GM15510 (cell line): Measurements from ENCODE around the gene PPFIBP2.

Experiments used
- POLR2A ChIP-seq: IDR thresholded peaks from 3 replicates; pipeline ENCODE4 v1.6.1; 2011; ENCODE audit warnings: borderline replicate concordance; ENCODE audit not compliant: insufficient read length; ENCODE audit errors: extremely low read depth

The PPFIBP2 gene

DNA sequence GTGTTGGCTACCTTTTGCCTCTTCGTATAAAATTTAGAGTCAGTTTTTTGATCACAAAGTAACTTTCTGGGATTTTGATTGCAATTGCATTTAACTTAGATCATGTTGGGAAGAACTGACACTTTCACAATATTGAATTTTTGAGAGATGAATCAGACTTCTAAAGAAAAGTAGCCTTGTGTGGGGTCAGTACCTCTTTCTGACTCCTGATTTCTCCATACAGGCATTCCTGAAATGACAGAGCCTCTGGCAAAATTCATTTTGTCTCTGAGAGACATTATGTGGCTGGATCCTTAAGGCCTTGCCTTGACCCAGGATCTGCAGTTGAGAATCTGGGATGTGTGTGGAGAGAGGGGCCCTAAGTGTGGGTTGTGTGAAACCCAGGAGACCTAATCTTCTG is 37.8 kb downstream of the PPFIBP2 start:
- TF ChIP-seq POLR2A, result no peak

DNA sequence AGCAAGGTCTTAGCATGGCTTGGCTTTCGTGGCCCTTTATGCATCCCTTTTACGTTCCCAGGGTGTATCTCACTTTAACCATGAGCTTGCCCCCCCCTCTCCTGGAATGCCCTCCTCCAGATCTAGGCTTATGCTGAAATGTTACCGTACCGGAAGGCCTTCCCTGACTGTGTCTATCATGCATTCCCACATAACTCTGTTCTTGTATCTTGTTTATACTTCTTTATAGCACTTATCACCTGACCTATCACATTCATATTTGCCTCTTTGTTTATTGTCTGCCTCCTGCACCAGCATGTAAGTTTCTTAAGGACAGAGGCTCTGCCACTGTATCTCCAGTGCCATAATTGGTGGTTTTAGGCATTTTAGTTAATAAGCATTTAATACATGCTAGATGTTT is 38.9 kb downstream of the PPFIBP2 start:
- no peak for TF ChIP-seq POLR2A

GRCh38 chr11:7555052-7555699 is 41.4 kb downstream of the PPFIBP2 start:
- TF ChIP-seq POLR2A, result no peak

GRCh38 chr11:7558046-7558445 is 44.2 kb downstream of the PPFIBP2 start:
- no peak for TF ChIP-seq POLR2A

GRCh38 chr11:7559398-7560283 is 45.8 kb downstream of the PPFIBP2 start:
- TF ChIP-seq POLR2A, result no peak

DNA sequence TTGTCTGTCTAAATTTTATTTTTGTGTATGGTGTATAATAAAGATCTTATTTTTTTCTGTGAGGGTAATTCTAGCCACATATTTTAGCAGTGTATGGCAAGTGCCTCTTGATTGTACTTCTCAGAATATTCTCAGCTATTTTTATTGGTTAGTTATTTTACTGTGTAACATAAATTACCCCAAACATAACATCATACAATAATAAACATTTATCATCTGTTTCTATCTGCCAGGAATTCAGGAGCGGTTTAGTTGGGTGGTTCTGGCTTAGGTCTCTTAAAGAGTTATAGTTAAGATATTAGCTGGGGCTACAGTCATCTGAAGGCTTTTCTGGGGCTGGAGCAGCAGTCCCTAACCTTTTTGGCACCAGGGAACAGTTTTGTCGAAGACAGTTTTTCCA is 47.8 kb downstream of the PPFIBP2 start:
- no peak for TF ChIP-seq POLR2A

DNA sequence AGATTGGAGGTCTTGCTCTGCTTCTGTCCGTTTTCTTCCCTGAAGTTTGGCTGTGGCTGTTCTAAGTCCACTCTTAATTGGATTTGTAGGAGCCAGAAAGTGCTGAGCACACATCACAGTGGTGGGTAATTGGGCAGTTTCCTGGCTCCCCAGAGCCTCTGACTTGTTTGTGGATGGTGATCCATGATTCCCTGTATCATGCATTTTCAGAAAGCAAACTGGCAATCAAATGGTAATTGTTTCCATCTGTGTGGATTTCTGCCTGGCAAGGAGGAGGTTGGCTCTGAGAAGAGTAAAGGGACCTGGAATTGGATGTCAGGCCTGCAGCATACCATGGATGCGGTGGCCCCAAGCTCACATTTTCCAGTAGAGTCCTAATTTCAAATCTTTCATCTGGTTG is 49.5 kb downstream of the PPFIBP2 start:
- no peak for TF ChIP-seq POLR2A

- no peak for TF ChIP-seq POLR2A
Measured at GRCh38 chr11:7564803-7565202, 51.0 kb downstream of the PPFIBP2 start.

DNA sequence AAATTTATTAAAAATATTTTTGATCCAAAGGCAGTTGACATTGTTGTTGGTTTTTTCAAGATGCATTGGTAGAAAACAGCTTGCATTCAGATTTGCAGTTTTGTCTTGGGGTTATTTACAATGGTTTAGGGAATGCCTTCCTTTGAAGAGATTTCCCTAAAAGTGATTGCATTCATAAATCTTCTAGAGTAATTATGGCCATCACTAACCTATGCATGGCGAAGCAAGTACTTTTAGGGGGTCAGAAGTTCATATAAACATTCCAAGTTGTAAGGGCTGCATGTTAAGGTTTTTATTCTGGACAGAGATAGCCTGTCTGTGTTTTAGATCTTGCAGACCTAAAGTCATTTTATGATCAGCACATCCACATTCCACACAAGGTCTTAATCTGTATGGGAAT is 53.5 kb downstream of the PPFIBP2 start:
- no peak for TF ChIP-seq POLR2A

- no peak for TF ChIP-seq POLR2A
Measured at GRCh38 chr11:7569044-7569443, 55.2 kb downstream of the PPFIBP2 start.

DNA sequence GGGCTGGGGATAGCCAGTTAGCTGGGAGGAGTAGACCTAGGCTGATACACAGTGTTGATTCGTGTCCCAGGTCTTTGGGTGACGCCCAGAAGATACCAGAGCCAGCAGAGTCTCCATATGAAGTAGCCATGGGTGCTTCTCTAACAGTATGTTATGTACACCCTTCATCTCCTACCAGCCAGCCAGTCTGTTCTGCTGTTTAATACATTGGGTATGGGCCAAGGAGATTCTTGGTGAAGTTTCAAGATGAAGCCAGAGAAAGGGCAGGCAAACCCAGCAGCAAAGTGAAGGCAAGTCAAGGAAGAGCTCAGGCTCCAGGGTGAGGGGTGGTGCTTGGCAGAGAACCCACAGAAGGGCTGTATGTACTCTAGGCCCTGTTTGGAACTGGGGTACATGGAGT is 56.4 kb downstream of the PPFIBP2 start:
- no peak for TF ChIP-seq POLR2A

DNA sequence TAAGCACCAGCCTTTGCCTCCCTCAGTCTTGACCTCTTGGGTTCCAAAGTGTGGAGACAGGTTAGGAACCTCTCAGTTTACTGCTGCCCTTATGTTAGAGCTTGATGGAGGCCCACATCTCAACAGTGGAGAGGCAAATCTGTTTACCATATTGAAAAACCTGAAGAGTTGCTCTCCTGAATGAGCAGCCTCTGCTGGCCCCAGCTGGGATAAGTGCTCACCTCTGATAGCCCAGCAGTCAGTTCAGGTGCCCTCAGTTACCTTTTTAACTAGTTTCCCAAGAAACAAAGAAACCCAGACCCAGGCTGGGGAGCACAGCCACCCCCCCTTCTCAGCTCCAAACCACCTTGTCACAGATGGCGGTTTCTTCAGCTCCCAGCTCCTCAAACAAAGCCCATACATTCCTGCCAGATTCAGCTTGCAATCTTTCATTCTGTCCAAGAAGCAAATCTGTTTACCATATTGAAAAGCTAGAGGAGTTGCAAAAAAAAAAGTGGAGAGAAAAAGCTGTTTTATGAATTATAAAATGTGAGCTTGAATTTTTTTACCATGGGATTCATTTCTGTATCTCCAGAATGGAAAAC is 57.2 kb downstream of the PPFIBP2 start:
- TF ChIP-seq POLR2A, result no peak

- TF ChIP-seq POLR2A, result no peak
Measured at GRCh38 chr11:7571640-7572000, 57.8 kb downstream of the PPFIBP2 start.

- no peak for TF ChIP-seq POLR2A
Measured at GRCh38 chr11:7572001-7572712, 58.4 kb downstream of the PPFIBP2 start.

DNA sequence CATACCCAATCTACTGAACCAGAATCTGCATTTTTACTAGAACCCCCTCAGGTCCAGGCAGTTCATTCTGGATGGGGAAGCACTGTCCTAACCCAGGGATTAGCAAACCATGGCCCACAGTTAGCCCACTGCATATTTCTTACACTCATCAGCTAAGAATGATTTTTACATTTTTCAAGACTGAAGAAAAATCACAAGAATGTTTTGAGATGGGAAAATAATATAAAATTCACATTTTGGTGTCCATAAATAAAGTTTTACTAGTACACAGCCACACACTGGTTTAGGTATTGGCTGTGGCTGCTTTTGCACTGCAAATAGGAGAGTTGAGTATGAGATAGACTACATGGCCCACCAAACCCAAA is 59.4 kb downstream of the PPFIBP2 start:
- no peak for TF ChIP-seq POLR2A
